Raji (cell line): Measurements from ENCODE around the gene PRKCZ.

ENCODE experiments used
- POLR2A ChIP-seq: IDR thresholded peaks from 2 replicates; pipeline ENCODE4 v1.6.1; 2011; ENCODE audit warnings: low read depth, low read length, control low read depth; ENCODE audit not compliant: insufficient read depth

The PRKCZ gene

GRCh38 chr1:2033165-2033564, 17.0 kb upstream of the PRKCZ start:
- TF ChIP-seq POLR2A: no peak

- TF ChIP-seq POLR2A: no peak
Measured at GRCh38 chr1:2036287-2036686, 13.9 kb upstream of the PRKCZ start.

GRCh38 chr1:2037314-2037979, 12.8 kb upstream of the PRKCZ start:
- no peak for TF ChIP-seq POLR2A

- no peak for TF ChIP-seq POLR2A
Measured at GRCh38 chr1:2038229-2038628, 12.0 kb upstream of the PRKCZ start.

- no peak for TF ChIP-seq POLR2A
Measured at GRCh38 chr1:2039251-2039650, 11.0 kb upstream of the PRKCZ start.

GRCh38 chr1:2041305-2041704, 8.9 kb upstream of the PRKCZ start:
- TF ChIP-seq POLR2A: no peak

GRCh38 chr1:2041887-2042286, 8.3 kb upstream of the PRKCZ start:
- no peak for TF ChIP-seq POLR2A

- no peak for TF ChIP-seq POLR2A
Measured at GRCh38 chr1:2042830-2043773, 7.1 kb upstream of the PRKCZ start.

DNA sequence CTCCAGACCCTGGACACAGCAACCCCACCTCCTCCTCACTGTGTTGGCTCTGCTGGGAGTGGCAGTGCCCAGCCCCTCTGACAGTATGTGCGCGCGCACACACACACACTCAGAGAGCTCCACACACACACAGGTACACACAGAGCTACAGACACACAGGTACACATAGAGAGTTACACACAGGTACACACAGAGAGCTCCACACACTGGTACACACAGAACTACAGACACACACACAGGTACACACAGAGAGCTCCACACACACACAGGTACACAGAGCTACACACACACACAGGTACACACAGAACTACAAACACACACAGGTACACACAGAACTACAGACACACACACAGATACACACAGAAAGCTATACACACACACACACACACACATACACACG, 6.3 kb upstream of the PRKCZ start:
- no peak for TF ChIP-seq POLR2A

DNA sequence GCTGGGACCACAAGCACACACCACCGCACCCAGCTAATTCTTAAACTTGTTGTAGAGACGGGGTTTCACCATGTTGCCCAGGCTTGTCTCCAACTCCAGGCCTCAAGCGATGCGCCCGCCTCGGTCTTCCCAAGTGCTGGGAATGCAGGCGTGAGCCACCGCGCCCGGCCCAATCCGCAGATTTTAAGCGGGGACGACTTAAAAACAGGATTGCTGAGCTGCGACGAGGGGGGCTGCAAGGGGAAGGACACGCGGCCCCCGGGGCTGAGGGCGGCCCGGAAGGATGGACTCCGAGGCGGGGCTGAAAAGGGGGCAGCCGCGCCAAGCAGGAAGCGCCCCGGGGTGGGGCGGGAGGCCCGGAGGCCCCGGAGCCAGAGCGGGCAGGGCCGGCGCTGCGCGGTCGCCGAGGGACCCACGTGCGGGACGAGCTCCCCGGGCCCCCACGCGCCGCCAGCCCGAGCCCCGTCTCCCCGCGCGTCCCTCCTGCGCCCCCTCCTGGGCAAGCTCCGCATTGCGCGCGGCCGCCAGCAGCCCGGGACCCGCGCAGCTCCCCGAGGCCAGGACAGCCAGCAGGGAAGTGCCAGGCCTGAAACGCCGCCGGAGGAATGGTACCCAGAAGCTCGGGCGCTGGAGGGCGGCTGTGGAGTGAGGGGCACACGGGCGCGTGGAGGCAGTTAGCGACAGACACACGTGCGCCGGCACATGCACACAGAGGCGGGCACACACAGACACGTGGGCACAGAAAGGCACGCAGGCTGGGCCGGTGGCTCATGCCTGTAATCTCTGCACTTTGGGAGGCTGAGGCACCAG, 5.5 kb upstream of the PRKCZ start:
- TF ChIP-seq POLR2A: no peak

DNA sequence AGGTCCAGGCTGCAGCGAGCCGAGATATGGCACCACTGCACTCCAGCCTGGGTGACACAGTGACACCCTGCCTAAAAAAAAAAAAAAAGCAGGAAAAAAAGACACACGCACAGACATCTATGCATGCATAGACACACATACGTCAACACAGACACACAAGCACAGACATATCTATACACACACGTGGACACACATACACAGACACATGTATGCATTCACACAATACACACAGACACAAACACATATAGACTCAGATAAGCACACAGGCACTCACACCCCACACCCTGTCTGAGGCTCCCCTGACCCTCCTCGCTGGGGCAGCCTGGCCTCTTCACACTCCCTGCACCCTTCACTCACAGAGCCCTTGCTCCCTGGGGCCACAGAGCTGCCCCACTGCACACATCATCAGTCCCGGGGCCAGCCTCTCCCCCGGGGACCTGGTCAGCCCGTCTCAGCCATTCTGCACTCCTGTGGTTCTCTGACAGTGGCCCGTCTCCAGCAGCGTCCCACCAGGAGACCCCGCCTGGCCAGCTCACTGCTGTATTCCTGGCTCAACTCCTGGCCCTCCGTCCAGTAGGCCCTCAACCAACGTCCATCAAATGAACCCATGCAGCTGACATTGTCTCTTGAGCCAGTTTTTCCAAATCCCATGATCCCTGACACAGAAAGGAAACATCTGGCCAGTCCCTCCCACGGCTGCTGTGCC, 4.6 kb upstream of the PRKCZ start:
- no peak for TF ChIP-seq POLR2A

- TF ChIP-seq POLR2A: no peak
Measured at GRCh38 chr1:2046174-2046917, 3.9 kb upstream of the PRKCZ start.

GRCh38 chr1:2046953-2047748, 3.1 kb upstream of the PRKCZ start:
- no peak for TF ChIP-seq POLR2A
